Pancreas (tissue), 10 donors: ENCODE results near the gene WDR6. TPM values are rescaled to one million over a fixed set of nuclear protein-coding genes. Genes with fewer than 3 reads are reported as not detected.

Source experiments
- ATAC-seq, 4 donors: fragments of 200-7000 bp; cut with Tn5 transposase; one replicate each; pipeline versions ENCODE4 v1.8.0 to v1.9.1; 2020; ENCODE audit warnings: mild to moderate bottlenecking in 4 of 4, moderate library complexity in 4 of 4
- DNase-seq, 6 donors: peaks; one replicate each; pipeline ENCODE4 v3.0.0-alpha.2; 2020
- FAIRE-seq: peaks from 2 replicates; lab custom pipeline; 2012; peaks lifted over from hg19 to GRCh38; lab: Jason Lieb, UNC
- H3K27ac ChIP-seq, 4 donors: fragments of 200-600 bp; sonication (generic); 1 replicate in 3 of 4; 2 replicates in 1 of 4; pipeline versions ENCODE4 v1.5.0 to v1.8.0; 2020
- H3K27me3 ChIP-seq, 4 donors: fragments of 200-600 bp; one replicate each; pipeline ENCODE4 v1.8.0; 2021
- H3K36me3 ChIP-seq, 3 donors: fragments of 200-600 bp; sonication (generic) in 1 of 3; one replicate each; pipeline versions ENCODE4 v1.5.0 to v1.8.0; 2020 to 2021
- H3K4me1 ChIP-seq, 3 donors: fragments of 200-600 bp; one replicate each; pipeline ENCODE4 v1.8.0; 2021
- H3K4me3 ChIP-seq, 4 donors: fragments of 200-600 bp; sonication (generic) in 2 of 4; one replicate each; pipeline versions ENCODE4 v1.5.0 to v1.8.0; 2020 to 2021
- H3K9me3 ChIP-seq, 4 donors: fragments of 200-600 bp; one replicate each; pipeline ENCODE4 v1.8.0; 2021
- CTCF ChIP-seq, 4 donors: fragments of 200-600 bp; sonication (generic) in 3 of 4; IDR thresholded peaks; one replicate each; pipeline versions ENCODE4 v1.5.0 to v1.8.0; 2021; ENCODE audit warnings: antibody characterized with exemption in 4 of 4
- WGBS, 2 donors: extraction: QIAGEN DNeasy Blood & Tissue Kit; methylation state at CpG; one replicate each; pipeline ENCODE4 v1.1.7; 2013; 5-methylcytosine and 5-hydroxymethylcytosine counted together
- intact Hi-C, 3 donors: fragments of 100-400 bp; cut with DNase I; formaldehyde crosslinking; loops; one replicate each; pipeline versions ENCODE4 v1.11.1 to v1.14.2; 2022
- polyA plus RNA-seq, 2 donors: library from polyadenylated mRNA; stranded (reverse); fragments of 200-250 nt; gene quantifications; one replicate each; pipeline ENCODE4 v1.2.3, GENCODE V29; 2013
- total RNA-seq, 6 donors: library from RNA; stranded (reverse); fragmentation: NEBNext Ultra II Directional in 4 of 6; extraction: Animal tissue kit (Norgen Biotek cat#: 25700) in 4 of 6; gene quantifications; one replicate each; pipeline versions ENCODE4 v1.2.1 to v1.2.4, GENCODE V29; 2021 to 2023
- donor health status: healthy with polysubstance abuse.
- donor health status: DM: no; HTN: no; CAD: no; lungs with moderate emphysema.
- donor health status: DM: no; HTN: no; CAD: no.
- donor health status: control.
- donor health status: control.
- donor health status: Bipolar disorder and iron deficiency.
- donor health status: DM: yes; HTN: yes; CAD: no.
- donor health status: DM: no; HTN: no; CAD: no.
- donor health status: DM: no; HTN: no; CAD: no.
- donor health status: DM: yes; HTN: yes; CAD: no.

Gene WDR6
- total and polyA plus RNA-seq, 8 donors = 57.1 to 374 (median 90.0) TPM

GRCh38 chr3:48980295-48980694 lies 26.9 kb upstream of the WDR6 start:
- intact Hi-C loops = loop anchor here in 1 of 3 donors (10.0 kb wide), 1 partner anchor 465 kb away; no protein-coding TSS in a partner anchor

GRCh38 chr3:48982016-48982415 lies 25.2 kb upstream of the WDR6 start:
- intact Hi-C loops = loop anchor here in 1 of 3 donors (10.0 kb wide), 1 partner anchor 463 kb away; no protein-coding TSS in a partner anchor
- H3K4me1 ChIP-seq = no peaks in the 10 kb centered on the region
- no peaks in the 10 kb centered on the region for H3K9me3 ChIP-seq
- no peak for DNase-seq
- no peak overlapping the region for H3K4me3 ChIP-seq
- H3K27ac ChIP-seq = no peak overlapping the region
- no peaks in the 10 kb centered on the region for H3K27me3 ChIP-seq
- H3K36me3 ChIP-seq = peaks cover 0 to 50% (median 26%) of the 10 kb centered on the region in 3 donors
- no peak for FAIRE-seq
- TF ChIP-seq CTCF (IDR thresholded peaks at IDR 0.05) = no peak
- no peak for ATAC-seq

More at GRCh38 chr3:48980295-48980694, 26.9 kb upstream of the WDR6 start:
- ATAC-seq = no peak
- no peaks in the 10 kb centered on the region for H3K9me3 ChIP-seq
- H3K27ac ChIP-seq = no peak overlapping the region
- TF ChIP-seq CTCF (IDR thresholded peaks at IDR 0.05) = no peak
- FAIRE-seq = no peak
- H3K4me3 ChIP-seq = no peak overlapping the region
- H3K4me1 ChIP-seq = no peaks in the 10 kb centered on the region
- H3K36me3 ChIP-seq = peaks cover 0 to 54% (median 39%) of the 10 kb centered on the region in 3 donors
- no peak for DNase-seq
- 88 to 90% methylated on average over 4 of the region's 4 CpGs for WGBS, 2 donors
- no peaks in the 10 kb centered on the region for H3K27me3 ChIP-seq

- Histone ChIP-seq H3K27ac (no peak overlapping the region), H3K36me3 (peaks cover 0 to 50% (median 26%) of the 10 kb centered on the region in 3 donors), H3K4me1 (no peaks in the 10 kb centered on the region), H3K9me3 (no peaks in the 10 kb centered on the region), H3K27me3 (no peaks in the 10 kb centered on the region), H3K4me3 (no peak overlapping the region)
- ATAC-seq (no peak), DNase-seq (peak in 1 of 6 donors; percentile 14), FAIRE-seq (no peak)
- no peak for TF ChIP-seq CTCF (IDR thresholded peaks at IDR 0.05)
- 76 to 82% methylated on average over 5 of the region's 5 CpGs for WGBS, 2 donors
- intact Hi-C loops = loop anchor here in 1 of 3 donors (10.0 kb wide), 1 partner anchor 462 kb away; no protein-coding TSS in a partner anchor
Observed at GRCh38 chr3:48982686-48983085, 24.5 kb upstream of the WDR6 start.

GRCh38 chr3:48983096-48983495 lies 24.1 kb upstream of the WDR6 start:
- ATAC-seq (no peak), DNase-seq (peak in 1 of 6 donors; percentile 23), FAIRE-seq (no peak)
- H3K4me3 ChIP-seq = no peak overlapping the region
- H3K9me3 ChIP-seq = no peaks in the 10 kb centered on the region
- no peak for TF ChIP-seq CTCF (IDR thresholded peaks at IDR 0.05)
- H3K36me3 ChIP-seq = peaks cover 0 to 50% (median 26%) of the 10 kb centered on the region in 3 donors
- H3K27me3 ChIP-seq = no peaks in the 10 kb centered on the region
- no peaks in the 10 kb centered on the region for H3K4me1 ChIP-seq
- H3K27ac ChIP-seq = no peak overlapping the region
- WGBS, 2 donors = 94% methylated on average over 4 of the region's 4 CpGs
- intact Hi-C loops = loop anchor here in 1 of 3 donors (10.0 kb wide), 1 partner anchor 462 kb away; no protein-coding TSS in a partner anchor

- Histone ChIP-seq H3K27ac (no peak overlapping the region), H3K36me3 (peaks cover 0 to 38% (median 20%) of the 10 kb centered on the region in 3 donors), H3K4me1 (peaks cover 5 to 7% (median 6%) of the 10 kb centered on the region in 3 donors), H3K27me3 (no peaks in the 10 kb centered on the region), H3K4me3 (no peak overlapping the region), H3K9me3 (no peaks in the 10 kb centered on the region)
- intact Hi-C loops = loop anchor here in 1 of 3 donors (10.0 kb wide), 1 partner anchor 460 kb away; no protein-coding TSS in a partner anchor
- no peak for ATAC-seq
- TF ChIP-seq CTCF (IDR thresholded peaks at IDR 0.05) = no peak
- FAIRE-seq = no peak
- DNase-seq = no peak
Observed at GRCh38 chr3:48984663-48985062, 22.5 kb upstream of the WDR6 start.
